Pons (tissue), 1 donor: ENCODE measurements around the gene OSBPL7.

Experiments
- DNase-seq: peaks from one replicate; pipeline ENCODE4 v3.0.0-alpha.2; 2016; ENCODE audit warnings: low spot score

OSBPL7 gene

GRCh38 chr17:47847341-47848197 is 26.0 kb upstream of the OSBPL7 start:
- DNase-seq: no peak

DNA sequence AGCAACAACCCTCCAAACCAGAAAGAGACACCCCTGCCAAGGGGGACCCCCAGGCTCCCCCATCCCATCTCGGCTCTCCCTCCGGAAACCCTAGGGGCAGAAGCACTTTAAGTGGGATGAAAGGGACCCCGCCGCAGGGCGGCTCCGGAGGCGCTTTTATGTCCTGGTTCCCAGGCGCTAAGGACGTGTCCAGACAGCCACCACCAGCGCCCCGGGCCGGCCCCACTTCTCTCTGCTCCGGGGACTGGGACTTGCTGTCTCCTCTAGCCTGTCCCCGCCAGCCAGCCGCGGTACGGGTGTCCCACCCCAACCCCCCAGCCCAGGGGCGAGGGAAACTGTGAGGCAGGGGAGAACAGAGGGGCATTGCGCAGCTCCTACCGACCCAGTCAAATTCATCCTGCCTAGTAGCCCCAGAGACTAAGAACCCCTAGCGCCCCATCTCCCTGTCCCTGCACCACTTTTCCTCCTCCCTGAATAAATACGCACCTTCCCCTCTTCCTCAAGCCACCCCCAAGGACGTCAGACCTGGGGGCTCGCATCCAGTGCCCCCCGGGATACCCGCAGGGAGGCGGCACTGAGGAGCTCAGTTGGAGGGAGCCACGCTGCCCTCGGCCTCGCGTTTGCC is 25.2 kb upstream of the OSBPL7 start:
- DNase-seq: no peak

- DNase-seq: no peak
Measured at GRCh38 chr17:47845716-47846075, 24.1 kb upstream of the OSBPL7 start.

GRCh38 chr17:47844814-47845715 is 23.5 kb upstream of the OSBPL7 start:
- no peak for DNase-seq

- no peak for DNase-seq
Measured at GRCh38 chr17:47844227-47844626, 22.6 kb upstream of the OSBPL7 start.

DNA sequence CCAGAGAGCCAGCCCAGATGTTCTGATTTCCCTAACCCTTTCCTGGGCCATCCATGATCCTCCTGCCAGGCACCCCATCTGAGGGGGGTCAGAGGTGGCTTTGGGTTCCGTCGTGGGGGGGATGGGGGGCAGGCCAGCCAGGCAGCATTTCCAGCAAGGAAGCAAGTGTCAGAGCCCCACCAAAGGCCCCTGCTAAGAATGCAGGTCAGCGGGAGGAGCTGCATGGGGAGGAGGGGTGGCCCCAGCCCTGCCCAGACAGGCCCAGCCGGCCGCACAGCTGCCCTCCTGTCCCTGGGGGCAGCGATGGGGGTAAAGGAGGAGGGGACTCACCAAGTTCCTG is 21.8 kb upstream of the OSBPL7 start:
- DNase-seq: no peak

DNA sequence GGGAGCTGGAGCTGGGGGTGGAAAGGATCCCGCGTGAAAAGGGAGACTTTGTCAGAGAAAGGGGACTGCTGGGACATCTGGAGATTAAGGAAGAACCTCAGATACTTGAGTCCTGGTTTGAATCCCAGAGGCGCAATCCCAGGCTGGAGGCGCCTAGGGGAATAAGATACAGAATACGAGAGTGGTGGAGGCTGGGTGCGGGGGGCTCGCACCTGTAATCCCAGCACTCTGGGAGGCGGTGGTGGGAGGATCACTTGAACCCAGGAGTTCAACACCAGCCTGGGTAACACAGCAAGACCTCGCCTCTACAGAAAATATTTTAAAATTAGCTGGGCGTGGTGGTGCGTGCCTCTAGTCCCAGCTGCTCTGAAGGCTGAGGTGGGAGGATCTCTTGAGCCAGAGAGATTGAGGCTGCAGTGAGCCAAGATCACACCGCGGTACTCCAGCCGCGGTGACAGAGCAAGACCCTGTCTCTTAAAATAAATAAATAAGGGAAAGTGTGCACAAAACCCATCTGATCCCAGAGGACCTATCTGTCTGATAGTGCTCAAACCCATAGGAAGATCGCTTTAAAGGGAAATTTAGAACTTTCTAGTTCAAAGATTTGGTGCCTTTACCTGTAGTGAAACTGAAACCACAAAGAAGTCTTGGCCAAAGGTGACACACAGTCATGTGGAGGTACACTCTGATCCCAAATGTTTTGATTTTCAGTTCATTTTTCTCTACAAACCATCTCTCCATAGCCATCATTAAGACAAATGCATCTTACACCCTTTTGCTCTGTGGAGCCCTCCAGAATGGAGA is 20.1 kb upstream of the OSBPL7 start:
- DNase-seq: no peak

GRCh38 chr17:47840742-47841487 is 19.3 kb upstream of the OSBPL7 start, which contains the start of gene SCRN2:
Gene SCRN2, minus strand, starts transcription at chr17:47841273. Its CDS starts 430 bp downstream, at chr17:47840843.
- DNase-seq: peak; percentile 71

DNA sequence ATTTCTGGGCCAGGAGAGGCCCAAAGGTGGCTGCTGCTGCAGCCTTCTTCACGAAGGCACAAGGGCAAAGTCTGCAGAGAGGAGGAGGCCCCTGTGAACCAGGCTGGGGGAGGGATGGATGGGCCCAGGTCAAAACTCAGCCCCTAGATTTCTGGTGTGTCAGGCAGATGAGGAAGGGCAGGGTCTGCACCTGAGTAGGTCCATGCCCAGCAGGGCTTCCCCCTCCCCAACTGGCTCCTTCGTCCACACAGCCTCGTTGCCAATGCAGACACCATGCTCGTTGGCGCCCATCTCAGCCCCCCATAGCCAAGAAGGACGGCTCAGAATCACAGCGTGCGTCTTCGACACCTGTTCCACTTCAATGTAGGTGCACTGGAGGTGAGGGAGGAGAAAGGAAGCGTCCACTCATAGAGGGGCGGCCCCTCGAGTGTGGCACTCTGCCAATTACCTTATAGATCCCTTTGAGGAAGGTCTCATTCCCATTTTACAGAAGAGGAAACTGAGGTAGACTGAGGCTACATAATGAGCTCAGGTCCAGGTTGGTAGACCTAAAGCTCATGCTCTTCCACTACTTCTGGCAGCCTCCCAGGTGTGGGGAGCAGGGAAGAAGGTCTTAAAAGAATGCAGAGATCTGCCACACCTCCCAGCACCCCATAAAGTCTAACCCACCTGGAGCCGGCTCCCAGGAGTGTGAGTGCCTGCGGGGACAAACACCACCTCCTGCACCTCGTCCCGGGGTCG is 18.6 kb upstream of the OSBPL7 start:
- no peak for DNase-seq

DNA sequence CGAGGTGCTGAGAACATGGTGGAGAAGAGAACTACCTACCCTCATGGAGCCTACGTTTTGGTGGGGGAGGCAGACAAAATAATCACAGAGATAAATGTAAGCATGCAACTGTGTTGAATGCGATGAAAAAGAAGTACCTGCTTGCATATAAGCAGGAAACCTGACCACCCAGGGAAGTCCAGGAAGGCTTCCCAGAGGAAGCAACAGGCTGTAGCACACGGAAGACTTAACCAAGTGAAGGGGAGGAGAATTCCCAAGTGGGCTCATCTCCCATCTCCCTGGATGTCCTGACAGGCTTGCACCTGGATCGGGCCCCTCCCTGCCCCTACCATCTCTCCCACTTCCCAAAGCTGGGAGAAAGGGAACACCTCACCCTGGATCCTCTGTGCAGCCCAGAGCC is 17.5 kb upstream of the OSBPL7 start:
- DNase-seq: no peak

GRCh38 chr17:47838636-47839035 is 17.0 kb upstream of the OSBPL7 start:
- DNase-seq: no peak

GRCh38 chr17:47837401-47838039 is 15.9 kb upstream of the OSBPL7 start:
- DNase-seq: no peak

DNA sequence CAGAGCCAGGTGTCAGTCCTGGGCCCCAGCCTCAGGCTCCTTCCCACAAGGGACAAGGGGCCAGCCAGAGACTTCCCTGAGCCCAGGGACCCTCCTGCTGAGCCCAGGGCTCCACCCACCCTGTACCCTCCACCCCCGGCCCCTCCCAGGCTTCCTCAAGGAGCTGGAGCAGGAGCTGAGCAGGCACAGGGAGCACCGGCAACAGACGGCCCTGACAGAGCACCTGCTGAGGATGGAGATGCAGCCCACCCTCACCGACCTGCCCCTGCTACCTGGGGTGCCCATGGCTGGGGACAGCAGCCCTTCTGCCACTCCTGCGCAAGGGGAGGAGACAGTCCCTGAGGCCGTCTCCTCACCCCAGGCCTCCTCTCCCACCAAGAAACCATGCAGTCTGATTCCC is 15.0 kb upstream of the OSBPL7 start:
- DNase-seq: no peak

DNA sequence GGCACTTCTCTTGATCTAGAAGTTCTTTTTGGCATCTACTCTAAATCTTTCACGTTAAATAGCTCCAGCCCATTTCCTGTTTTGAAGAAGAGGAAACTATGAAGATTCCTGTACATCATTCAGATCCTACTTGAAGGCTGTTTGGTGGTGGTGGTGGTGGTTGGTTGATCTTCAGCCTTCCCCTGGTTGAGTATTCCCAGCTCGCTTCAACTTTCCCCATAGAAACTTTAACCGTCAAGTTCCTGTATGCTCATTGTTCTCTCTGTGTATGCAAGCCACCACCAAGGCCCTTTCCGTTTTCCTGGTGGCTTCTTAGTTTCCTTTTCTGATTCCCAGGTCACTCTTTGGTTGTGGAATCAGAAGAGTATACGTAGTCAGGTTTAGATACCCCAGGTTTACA is 13.2 kb upstream of the OSBPL7 start:
- no peak for DNase-seq

- DNase-seq: peak; percentile 67
Measured at GRCh38 chr17:47831934-47832327, 10.3 kb upstream of the OSBPL7 start.

DNA sequence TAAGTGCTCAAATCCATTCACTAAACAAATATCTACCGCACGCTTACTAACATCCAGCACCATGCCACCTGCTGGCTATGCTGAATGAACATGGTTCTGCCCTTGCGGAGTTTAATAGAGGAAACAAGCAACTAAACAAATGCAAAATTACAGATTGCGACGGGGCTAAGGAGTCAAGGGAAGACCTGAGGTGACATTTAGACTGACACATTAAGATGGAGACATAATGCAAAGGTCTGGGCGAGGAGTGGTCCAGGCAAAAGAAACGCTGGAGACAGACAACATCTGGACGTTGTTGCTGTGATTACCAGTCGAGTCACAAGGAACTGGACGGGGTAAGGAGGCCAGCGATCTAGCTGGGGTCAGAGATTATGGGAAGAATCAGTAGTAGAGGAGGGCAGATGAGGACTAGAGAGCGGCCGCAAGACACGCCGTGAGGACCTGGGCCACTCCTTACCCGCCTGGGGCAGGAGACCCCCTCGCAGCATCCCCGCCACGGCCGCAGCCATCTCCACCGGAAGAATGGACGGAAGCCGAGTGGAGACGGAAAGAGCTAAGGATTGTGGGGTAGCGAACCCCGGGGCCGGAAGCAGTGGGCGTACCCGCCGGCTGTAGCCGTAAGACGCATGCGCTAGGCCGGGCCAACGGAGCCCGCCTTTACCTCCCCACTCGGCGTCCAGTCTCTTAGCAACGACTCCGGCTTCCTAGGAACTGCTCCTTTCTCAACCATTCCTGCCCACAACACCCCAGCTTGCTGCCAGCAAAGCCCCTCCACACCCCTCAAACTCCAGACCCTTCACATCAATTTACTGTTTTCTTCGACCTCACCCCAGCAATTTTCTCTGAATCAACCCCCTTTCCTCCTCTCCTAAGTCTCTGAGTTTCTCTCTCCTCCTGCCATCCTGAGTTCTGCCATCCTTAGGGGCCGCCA is 9.7 kb upstream of the OSBPL7 start, which contains the start of the genes LRRC46 and MRPL10:
LRRC46 (plus strand) TSS at position 668 of the 931 bp plus-strand sequence. CDS start 320 bp downstream, outside the sequence.
MRPL10 (minus strand) TSS at position 539 of the 931 bp plus-strand sequence; CDS start at position 509, 30 bp downstream.
- DNase-seq: peak; percentile 88

- DNase-seq: no peak
Measured at GRCh38 chr17:47830396-47831002, 8.9 kb upstream of the OSBPL7 start.

DNA sequence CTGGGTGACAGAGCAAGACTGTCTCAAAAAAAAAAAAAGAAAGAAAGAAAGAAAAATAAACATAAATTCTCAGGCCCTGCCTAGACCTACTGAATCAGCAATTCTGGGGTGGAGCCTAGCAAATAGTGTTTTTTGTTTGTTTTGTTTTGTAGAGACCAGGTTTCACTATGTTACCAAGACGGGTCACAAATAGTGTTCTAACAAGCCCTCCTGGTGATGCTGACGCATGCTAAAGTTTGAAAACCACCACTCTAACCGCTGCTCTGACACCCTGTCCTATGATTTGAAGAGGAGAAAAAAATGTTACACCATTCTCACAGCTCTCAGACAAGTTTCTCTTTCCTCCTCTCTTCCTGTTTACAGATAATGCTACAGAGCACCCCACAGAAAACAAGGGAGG is 8.3 kb upstream of the OSBPL7 start:
- no peak for DNase-seq
